WTC11 (cell line): ENCODE results near the gene NXPE3. TPM values are rescaled to one million over a fixed set of nuclear protein-coding genes. Genes with fewer than 3 reads are reported as not detected.
A peak's percentile ranks its signal among the peaks of the same experiment; 100 is the strongest.

ENCODE experiments used
- ATAC-seq: fragments of 200-7000 bp; cut with Tn5 transposase; 2 replicates; pipeline ENCODE4 v1.10.0; 2021; ENCODE audit warnings: mild to moderate bottlenecking, moderate library complexity
- CTCF ChIA-PET: fragments of 300-600 bp; sonication (Branson Sonifier 250); formaldehyde crosslinking; loops from one replicate; lab custom pipeline; 2021; ENCODE audit warnings: antibody characterized with exemption; lab: Charles Lee
- POLR2A ChIA-PET: fragments of 350-600 bp; sonication (Branson Sonifier 250); formaldehyde crosslinking; loops from one replicate; lab custom pipeline; 2021; ENCODE audit warnings: antibody characterized with exemption; lab: Charles Lee
- DNase-seq: peaks from one replicate; pipeline ENCODE4 v3.0.0; 2021; ENCODE audit warnings: low spot score
- H3K27ac Mint-ChIP-seq: 2 replicates; pipeline ENCODE4 v1.8.0; 2021; ENCODE audit warnings: mixed read lengths
- H3K27me3 Mint-ChIP-seq: 2 replicates; pipeline ENCODE4 v1.8.0; 2021; ENCODE audit warnings: low read depth, mild to moderate bottlenecking, moderate library complexity, mixed read lengths
- H3K36me3 Mint-ChIP-seq: 2 replicates; pipeline ENCODE4 v1.8.0; 2021; ENCODE audit warnings: mixed read lengths
- H3K4me1 Mint-ChIP-seq: 2 replicates; pipeline ENCODE4 v1.8.0; 2022; ENCODE audit warnings: mixed read lengths
- H3K4me3 Mint-ChIP-seq: 2 replicates; pipeline ENCODE4 v1.8.0; 2021; ENCODE audit warnings: mild to moderate bottlenecking, moderate library complexity, mixed read lengths
- H3K9me3 Mint-ChIP-seq: 2 replicates; pipeline ENCODE4 v1.8.0; 2021; ENCODE audit warnings: mixed read lengths
- CTCF ChIP-seq: fragments of 200-600 bp; IDR thresholded peaks from 2 replicates; pipeline ENCODE4 v1.8.0; 2022; ENCODE audit warnings: antibody characterized with exemption
- E2F5 ChIP-seq: sonication (generic); formaldehyde crosslinking; IDR thresholded peaks from 2 replicates; pipeline ENCODE4 v1.8.1; 2022; ENCODE audit warnings: mild to moderate bottlenecking, moderate library complexity, missing genetic modification reagents
- ETV6 ChIP-seq: sonication (generic); formaldehyde crosslinking; IDR thresholded peaks from 2 replicates; pipeline ENCODE4 v1.8.1; 2022; ENCODE audit warnings: mild to moderate bottlenecking, missing genetic modification reagents
- FOXK1 ChIP-seq: sonication (generic); formaldehyde crosslinking; IDR thresholded peaks from 2 replicates; pipeline ENCODE4 v1.8.0; 2022; ENCODE audit warnings: mild to moderate bottlenecking, moderate library complexity, missing genetic modification reagents
- GABPB1 ChIP-seq: sonication (generic); formaldehyde crosslinking; IDR thresholded peaks from 2 replicates; pipeline ENCODE4 v1.8.1; 2023; ENCODE audit warnings: mild to moderate bottlenecking, missing genetic modification reagents
- GTF2I ChIP-seq: fragments of 250-450 bp; sonication (Bioruptor Pico); conservative IDR thresholded peaks from 2 replicates; pipeline ENCODE4 v1.4.0; 2021; ENCODE audit warnings: mild to moderate bottlenecking
- MYBL2 ChIP-seq: sonication (generic); formaldehyde crosslinking; IDR thresholded peaks from 2 replicates; pipeline ENCODE4 v1.8.1; 2023; ENCODE audit warnings: mild to moderate bottlenecking, moderate library complexity, missing genetic modification reagents
- NFATC4 ChIP-seq: fragments of 250-450 bp; sonication (Bioruptor Pico); IDR thresholded peaks from 2 replicates; pipeline ENCODE4 v1.9.0; 2021; ENCODE audit warnings: mild to moderate bottlenecking
- OVOL2 ChIP-seq: fragments of 250-450 bp; sonication (Bioruptor Pico); IDR thresholded peaks from 2 replicates; pipeline ENCODE4 v1.9.0; 2021; ENCODE audit warnings: mild to moderate bottlenecking, borderline replicate concordance
- TCF7 ChIP-seq: sonication (generic); formaldehyde crosslinking; IDR thresholded peaks from 2 replicates; pipeline ENCODE4 v1.8.0; 2022; ENCODE audit warnings: mild to moderate bottlenecking, low read depth, missing genetic modification reagents, moderate library complexity
- TEAD4 ChIP-seq: sonication (generic); formaldehyde crosslinking; IDR thresholded peaks from 2 replicates; pipeline ENCODE4 v1.8.0; 2022; ENCODE audit warnings: mild to moderate bottlenecking, missing genetic modification reagents
- ZBTB21 ChIP-seq: sonication (generic); formaldehyde crosslinking; IDR thresholded peaks from 2 replicates; pipeline ENCODE4 v1.8.1; 2023; ENCODE audit warnings: mild to moderate bottlenecking, missing genetic modification reagents, borderline replicate concordance
- ZMAT4 ChIP-seq: fragments of 250-450 bp; sonication (Bioruptor Pico); IDR thresholded peaks from 2 replicates; pipeline ENCODE4 v1.9.0; 2021; ENCODE audit warnings: mild to moderate bottlenecking
- ZNF219 ChIP-seq: sonication (generic); formaldehyde crosslinking; IDR thresholded peaks from 2 replicates; pipeline ENCODE4 v1.8.0; 2023; ENCODE audit warnings: missing genetic modification reagents, mild to moderate bottlenecking, borderline replicate concordance
- ZNF281 ChIP-seq: sonication (generic); formaldehyde crosslinking; IDR thresholded peaks from 2 replicates; pipeline ENCODE4 v1.8.0; 2023; ENCODE audit warnings: mild to moderate bottlenecking, missing genetic modification reagents
- ZNF396 ChIP-seq: fragments of 250-450 bp; sonication (Bioruptor Pico); IDR thresholded peaks from 2 replicates; pipeline ENCODE4 v1.8.0; 2021; ENCODE audit warnings: mild to moderate bottlenecking, moderate library complexity, borderline replicate concordance
- ZNF512 ChIP-seq: sonication (generic); formaldehyde crosslinking; IDR thresholded peaks from 2 replicates; pipeline ENCODE4 v1.8.1; 2022; ENCODE audit warnings: missing genetic modification reagents, borderline replicate concordance
- ZNF671 ChIP-seq: fragments of 250-450 bp; sonication (Bioruptor Pico); IDR thresholded peaks from 2 replicates; pipeline ENCODE4 v1.8.0; 2021; ENCODE audit warnings: mild to moderate bottlenecking
- total RNA-seq: library from RNA; stranded (reverse); gene quantifications from 3 replicates; pipeline ENCODE4 v1.2.3, GENCODE V29; 2021
- TF ChIP-seq, protein P1 (sequence below): fragments of 250-450 bp; sonication (Bioruptor Pico); IDR thresholded peaks from 2 replicates; pipeline ENCODE4 v2.1.2; 2022; ENCODE audit warnings: mild to moderate bottlenecking, moderate library complexity

Gene NXPE3
- total RNA-seq, 1 experiment from 2014 or later: 13.9 TPM

DNA sequence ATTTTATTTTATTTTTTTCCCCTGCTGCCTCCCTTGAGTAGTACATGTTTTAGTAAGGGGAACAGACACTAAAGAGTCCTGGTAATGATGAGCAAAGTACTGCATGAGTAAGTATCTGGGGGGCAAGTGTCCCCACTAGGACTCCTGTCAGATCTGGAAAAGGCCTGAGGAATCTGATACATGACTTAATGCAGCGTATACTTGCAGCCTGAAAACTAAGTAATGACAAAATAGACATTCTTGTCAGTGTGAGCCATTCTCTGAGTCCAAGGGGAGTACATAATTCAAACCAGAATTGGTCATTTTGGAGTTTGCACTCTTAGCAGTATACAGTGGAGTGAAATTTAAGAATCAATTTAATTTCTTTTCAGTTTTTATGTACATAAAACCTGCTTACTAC lies 27.5 kb downstream of the NXPE3 start (continued):
- no peak for TF ChIP-seq GTF2I
- TF ChIP-seq E2F5: no peak
- TF ChIP-seq ZNF512: no peak
- TF ChIP-seq ZBTB21: no peak
- TF ChIP-seq NFATC4 (CRISPR knock-in tag): no peak

GRCh38 chr3:101807888-101808287 lies 28.9 kb downstream of the NXPE3 start:
- CTCF ChIA-PET: interaction anchor here (1.0 to 4.1 kb wide), 3 partner anchors 417 to 729 kb away, joined by 3 to 33 read pairs (median 12); no protein-coding TSS in a partner anchor
- Mint-ChIP-seq H3K27ac (no peak overlapping the region), H3K4me1 (peaks cover 12% of the 10 kb centered on the region), H3K36me3 (peaks cover 7% of the 10 kb centered on the region), H3K4me3 (no peak overlapping the region), H3K9me3 (no peaks in the 10 kb centered on the region), H3K27me3 (no peaks in the 10 kb centered on the region)
- POLR2A ChIA-PET: interaction anchor here (0.7 kb wide), 1 partner anchor 417 kb away, joined by 3 read pairs; no protein-coding TSS in a partner anchor
- DNase-seq (no peak), ATAC-seq (no peak)
- TF ChIP-seq ZNF396 (no peak), GTF2I (no peak), OVOL2 (CRISPR knock-in tag) (no peak)
- TF ChIP-seq, protein P1, sequence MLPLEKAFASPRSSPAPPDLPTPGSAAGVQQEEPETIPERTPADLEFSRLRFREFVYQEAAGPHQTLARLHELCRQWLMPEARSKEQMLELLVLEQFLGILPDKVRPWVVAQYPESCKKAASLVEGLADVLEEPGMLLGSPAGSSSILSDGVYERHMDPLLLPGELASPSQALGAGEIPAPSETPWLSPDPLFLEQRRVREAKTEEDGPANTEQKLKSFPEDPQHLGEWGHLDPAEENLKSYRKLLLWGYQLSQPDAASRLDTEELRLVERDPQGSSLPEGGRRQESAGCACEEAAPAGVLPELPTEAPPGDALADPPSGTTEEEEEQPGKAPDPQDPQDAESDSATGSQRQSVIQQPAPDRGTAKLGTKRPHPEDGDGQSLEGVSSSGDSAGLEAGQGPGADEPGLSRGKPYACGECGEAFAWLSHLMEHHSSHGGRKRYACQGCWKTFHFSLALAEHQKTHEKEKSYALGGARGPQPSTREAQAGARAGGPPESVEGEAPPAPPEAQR: no peak

GRCh38 chr3:101809178-101810021 lies 30.4 kb downstream of the NXPE3 start:
- H3K36me3 Mint-ChIP-seq: no peaks in the 10 kb centered on the region
- POLR2A ChIA-PET: no interaction called here
- no peak for ATAC-seq
- H3K27me3 Mint-ChIP-seq: no peaks in the 10 kb centered on the region
- TF ChIP-seq ZMAT4 (CRISPR knock-in tag): no peak
- no peak for TF ChIP-seq TCF7 (CRISPR knock-in tag)
- TF ChIP-seq CTCF: peak; percentile 36; the same call in 1 of the 2 replicates
- no peak for TF ChIP-seq GABPB1 (CRISPR knock-in tag)
- TF ChIP-seq, all 79 proteins: peak for 1
- Mint-ChIP-seq H3K9me3 (no peaks in the 10 kb centered on the region), H3K27ac (peak overlapping the region; percentile 36; the same call in 1 of the 2 replicates), H3K4me3 (no peak overlapping the region), H3K4me1 (peaks cover 15% of the 10 kb centered on the region)
- DNase-seq: no peak
- CTCF ChIA-PET: interaction anchor here (0.6 to 4.1 kb wide), 7 partner anchors 18 to 420 kb away, joined by 3 to 33 read pairs (median 3); no protein-coding TSS in a partner anchor

- POLR2A ChIA-PET: no interaction called here
- CTCF ChIA-PET: interaction anchor here (4.1 kb wide), 1 partner anchor 415 kb away, joined by 33 read pairs; no protein-coding TSS in a partner anchor
- ATAC-seq: no peak
Measured at GRCh38 chr3:101810022-101810418, 31.0 kb downstream of the NXPE3 start.

More at GRCh38 chr3:101810022-101810418, 31.0 kb downstream of the NXPE3 start:
- H3K4me1 Mint-ChIP-seq: peaks cover 15% of the 10 kb centered on the region
- no peak for DNase-seq
- H3K27me3 Mint-ChIP-seq: no peaks in the 10 kb centered on the region
- no peak overlapping the region for H3K27ac Mint-ChIP-seq
- H3K9me3 Mint-ChIP-seq: no peaks in the 10 kb centered on the region
- no peak overlapping the region for H3K4me3 Mint-ChIP-seq
- TF ChIP-seq ZNF396 (no peak), ETV6 (CRISPR knock-in tag) (no peak), TEAD4 (CRISPR knock-in tag) (no peak), ZNF671 (CRISPR knock-in tag) (no peak), ZNF281 (CRISPR knock-in tag) (no peak), ZNF219 (CRISPR knock-in tag) (no peak), FOXK1 (CRISPR knock-in tag) (no peak), MYBL2 (no peak)
- no peaks in the 10 kb centered on the region for H3K36me3 Mint-ChIP-seq
